ENCODE data around the gene GTF2H3.

The GTF2H3 gene

GRCh38 chr12:123648401-123648800 lies 14.8 kb downstream of the GTF2H3 start:
- no peak for DNase-seq

- DNase-seq: no peak
These were observed 20.6 kb downstream of the GTF2H3 start for GRCh38 chr12:123654129-123654701.

- no peak for DNase-seq
These were observed 21.8 kb downstream of the GTF2H3 start for GRCh38 chr12:123655420-123655819.

- no peak for DNase-seq
These were observed 22.8 kb downstream of the GTF2H3 start for GRCh38 chr12:123656392-123656791.

- no peak for DNase-seq
These were observed 23.6 kb downstream of the GTF2H3 start for GRCh38 chr12:123657211-123657610.

GRCh38 chr12:123659996-123660727 lies 26.5 kb downstream of the GTF2H3 start:
- no peak for DNase-seq

GRCh38 chr12:123667771-123668170 lies 34.1 kb downstream of the GTF2H3 start:
- DNase-seq: no peak

GRCh38 chr12:123670882-123671728 lies 37.5 kb downstream of the GTF2H3 start, which contains the start of gene TCTN2:
TSS of gene TCTN2 (plus strand) at chr12:123671113. CDS start at chr12:123671241, 128 bp downstream.
- DNase-seq: peak; percentile 93

GRCh38 chr12:123671876-123672275 lies 38.2 kb downstream of the GTF2H3 start:
- DNase-seq: no peak

GRCh38 chr12:123675436-123675835 lies 41.8 kb downstream of the GTF2H3 start:
- DNase-seq: no peak

GRCh38 chr12:123676616-123677320 lies 43.1 kb downstream of the GTF2H3 start:
- DNase-seq: no peak

- DNase-seq: no peak
These were observed 45.4 kb downstream of the GTF2H3 start for GRCh38 chr12:123678981-123679380.

GRCh38 chr12:123681605-123682004 lies 48.0 kb downstream of the GTF2H3 start:
- no peak for DNase-seq

- DNase-seq: no peak
These were observed 50.3 kb downstream of the GTF2H3 start for GRCh38 chr12:123683964-123684363.

- no peak for DNase-seq
These were observed 53.1 kb downstream of the GTF2H3 start for GRCh38 chr12:123686636-123687190.

GRCh38 chr12:123690191-123690840 lies 56.7 kb downstream of the GTF2H3 start:
- DNase-seq: no peak

GRCh38 chr12:123696207-123696606 lies 62.6 kb downstream of the GTF2H3 start:
- peak; percentile 12 for DNase-seq

GRCh38 chr12:123696646-123697045 lies 63.0 kb downstream of the GTF2H3 start:
- DNase-seq: peak; percentile 55

- peak; percentile 7 for DNase-seq
These were observed 72.3 kb downstream of the GTF2H3 start for GRCh38 chr12:123705935-123706334.

GRCh38 chr12:123707466-123707865 lies 73.8 kb downstream of the GTF2H3 start:
- DNase-seq: no peak

Data from NCI-H1105 (cell line).